ENCODE results near the gene CD2. TPM values are rescaled to one million over a fixed set of nuclear protein-coding genes. Genes with fewer than 3 reads are reported as not detected.

The CD2 gene
- total and polyA plus RNA-seq, 2 donors from 2014 or later: 0.97 to 12.1 TPM

GRCh38 chr1:116760996-116761665 lies 6.9 kb downstream of the CD2 start:
- no peak for TF ChIP-seq CTCF (IDR thresholded peaks at IDR 0.05; ENCODE audit: borderline replicate concordance, extremely low read depth, insufficient read depth)
- no peaks in the 10 kb centered on the region for H3K36me3 ChIP-seq (ENCODE audit: control insufficient read depth in 2 of 3, insufficient read depth in 3 of 3, low read length in 3 of 3)
- no peak overlapping the region for H3K27ac ChIP-seq (ENCODE audit: low read depth in 2 of 2, low read length in 2 of 2)
- DNase-seq: no peak
- H3K9ac ChIP-seq (ENCODE audit: low read length in 3 of 3): no peak overlapping the region
- intact Hi-C loops (cut with DNase I): no loop called here
- peaks cover 0 to 6% (median 0%) of the 10 kb centered on the region in 3 donors for H3K9me3 ChIP-seq (ENCODE audit: control insufficient read depth in 2 of 3, insufficient read depth in 1 of 3, low read length in 3 of 3)
- no peak overlapping the region for H3K4me3 ChIP-seq (ENCODE audit: low read length in 3 of 3)
- H3K27me3 ChIP-seq (ENCODE audit: control insufficient read depth, insufficient read depth, low read length): no peaks in the 10 kb centered on the region
- H3K4me1 ChIP-seq (ENCODE audit: control insufficient read depth in 2 of 3, insufficient read depth in 2 of 3, low read depth in 1 of 3, low read length in 3 of 3): no peaks in the 10 kb centered on the region
- FAIRE-seq: no peak

GRCh38 chr1:116762281-116762680 lies 8.1 kb downstream of the CD2 start:
- intact Hi-C loops (cut with DNase I): no loop called here
- Histone ChIP-seq H3K27me3 (ENCODE audit: control insufficient read depth, insufficient read depth, low read length) (no peaks in the 10 kb centered on the region), H3K9ac (ENCODE audit: low read length in 3 of 3) (no peak overlapping the region), H3K4me1 (ENCODE audit: control insufficient read depth in 2 of 3, insufficient read depth in 2 of 3, low read depth in 1 of 3, low read length in 3 of 3) (no peaks in the 10 kb centered on the region), H3K9me3 (ENCODE audit: control insufficient read depth in 2 of 3, insufficient read depth in 1 of 3, low read length in 3 of 3) (peaks cover 0 to 6% (median 0%) of the 10 kb centered on the region in 3 donors), H3K27ac (ENCODE audit: low read depth in 2 of 2, low read length in 2 of 2) (no peak overlapping the region), H3K4me3 (ENCODE audit: low read length in 3 of 3) (no peak overlapping the region), H3K36me3 (ENCODE audit: control insufficient read depth in 2 of 3, insufficient read depth in 3 of 3, low read length in 3 of 3) (no peaks in the 10 kb centered on the region)
- TF ChIP-seq CTCF (IDR thresholded peaks at IDR 0.05; ENCODE audit: borderline replicate concordance, extremely low read depth, insufficient read depth): no peak
- DNase-seq: no peak
- FAIRE-seq: no peak

- Histone ChIP-seq H3K9me3 (ENCODE audit: control insufficient read depth in 2 of 3, insufficient read depth in 1 of 3, low read length in 3 of 3) (peaks cover 0 to 6% (median 0%) of the 10 kb centered on the region in 3 donors), H3K36me3 (ENCODE audit: control insufficient read depth in 2 of 3, insufficient read depth in 3 of 3, low read length in 3 of 3) (no peaks in the 10 kb centered on the region), H3K4me1 (ENCODE audit: control insufficient read depth in 2 of 3, insufficient read depth in 2 of 3, low read depth in 1 of 3, low read length in 3 of 3) (no peaks in the 10 kb centered on the region), H3K27me3 (ENCODE audit: control insufficient read depth, insufficient read depth, low read length) (no peaks in the 10 kb centered on the region), H3K4me3 (ENCODE audit: low read length in 3 of 3) (no peak overlapping the region), H3K27ac (ENCODE audit: low read depth in 2 of 2, low read length in 2 of 2) (no peak overlapping the region), H3K9ac (ENCODE audit: low read length in 3 of 3) (no peak overlapping the region)
- DNase-seq: no peak
- intact Hi-C loops (cut with DNase I): no loop called here
- TF ChIP-seq CTCF (IDR thresholded peaks at IDR 0.05; ENCODE audit: borderline replicate concordance, extremely low read depth, insufficient read depth): no peak
- FAIRE-seq: no peak
These were observed 8.5 kb downstream of the CD2 start for GRCh38 chr1:116762781-116763115.
